Placental pericyte (primary cell): ENCODE measurements around the gene CTNND1. TPM values are rescaled to one million over a fixed set of nuclear protein-coding genes. Genes with fewer than 3 reads are reported as not detected.

Experiments used
- small RNA-seq: library from RNA; depleted of rRNA; stranded (forward); fragments of <200 nt; gene quantifications from one replicate; pipeline ENCODE3, GENCODE V24; 2012; ENCODE audit warnings: low replicate concordance
- total RNA-seq: library from RNA; depleted of rRNA; stranded (reverse); fragments of >200 nt; gene quantifications from 2 replicates; pipeline ENCODE4 v1.2.3, GENCODE V29; 2012

CTNND1 gene
- 108 and 195 TPM in 2 replicates for total RNA-seq

GRCh38 chr11:57761301-57762234, at the start of gene CTNND1:
Gene CTNND1, plus strand, starts transcription at chr11:57761802. Its CDS starts 29,677 bp downstream, at chr11:57791479.

DNA sequence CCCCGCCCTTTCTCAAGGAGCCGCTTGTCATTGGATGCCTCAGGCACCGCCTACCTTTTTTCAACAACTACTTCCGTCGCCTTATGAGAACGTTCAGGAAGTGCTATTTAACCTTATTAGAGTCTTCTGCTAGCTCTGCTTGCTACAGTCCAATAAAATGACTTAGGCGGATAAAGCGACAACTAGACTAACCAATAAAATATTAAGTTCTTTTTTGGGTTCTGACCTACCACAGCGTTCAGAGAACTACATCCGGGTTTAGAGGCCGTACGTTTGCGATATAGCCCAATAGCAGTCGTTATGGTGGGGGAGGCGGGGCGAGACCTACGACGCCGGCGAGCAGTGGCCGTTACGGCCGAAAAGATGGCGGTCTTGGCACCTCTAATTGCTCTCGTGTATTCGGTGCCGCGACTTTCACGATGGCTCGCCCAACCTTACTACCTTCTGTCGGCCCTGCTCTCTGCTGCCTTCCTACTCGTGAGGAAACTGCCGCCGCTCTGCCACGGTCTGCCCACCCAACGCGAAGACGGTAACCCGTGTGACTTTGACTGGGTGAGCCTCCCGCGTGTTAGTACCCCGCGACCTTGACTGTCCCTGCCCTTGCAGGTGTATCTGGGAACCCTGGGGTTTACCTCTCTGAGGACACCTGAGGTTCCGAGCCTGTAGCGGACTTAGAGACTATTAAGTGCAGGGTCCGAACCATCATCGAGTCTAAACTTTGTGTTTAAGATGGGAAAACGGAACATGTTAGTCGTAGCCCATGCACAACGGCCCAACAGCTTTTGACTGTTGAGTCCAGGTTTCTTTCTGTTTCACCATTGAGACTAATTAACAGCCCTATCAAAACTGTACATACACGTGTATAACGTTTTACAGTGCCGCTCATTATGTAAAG, 49.1 kb upstream of the CTNND1 start, which contains the start of gene TMX2:
TMX2 (plus strand) TSS at position 338 of the 895 bp plus-strand sequence; CDS start at position 364, 26 bp downstream.

GRCh38 chr11:57741132-57742086, 20.2 kb upstream of the CTNND1 start, which contains the start of gene SELENOH:
Gene SELENOH, plus strand, starts transcription at chr11:57741491. Its CDS starts 105 bp downstream, at chr11:57741596.

GRCh38 chr11:57751676-57752253, 9.8 kb upstream of the CTNND1 start, which contains the start of gene BTBD18:
Gene BTBD18, minus strand, starts transcription at chr11:57751819. Its CDS starts 631 bp downstream, at chr11:57751188.

Small RNA genes lying within 50 kb of the gene (small RNA-seq; reads per million reads assigned to genes)
- not detected for gene AP001931.1
- gene TMX2-CTNND1, result not detected

Other genes with a start within 250 kb of the CTNND1 start
- 13.2 and 34.4 TPM in 2 replicates for gene SLC43A1, start 246.1 kb upstream of the CTNND1 start, total RNA-seq
- 22.1 and 27.9 TPM in 2 replicates for gene TIMM10, start 231.0 kb upstream of the CTNND1 start, total RNA-seq
- not detected in 2 replicates for gene SMTNL1, start 224.2 kb upstream of the CTNND1 start, total RNA-seq
- 39.4 and 57.1 TPM in 2 replicates for gene UBE2L6, start 194.1 kb upstream of the CTNND1 start, total RNA-seq
- gene SERPING1, start 164.1 kb upstream of the CTNND1 start, total RNA-seq, result 1.6 and 16.4 TPM in 2 replicates
- 0.14 TPM in 1 of 2 replicates, not detected in the other for gene YPEL4, start 111.9 kb upstream of the CTNND1 start, total RNA-seq
- 16.0 and 25.8 TPM in 2 replicates for gene CLP1, start 104.0 kb upstream of the CTNND1 start, total RNA-seq
- gene ZDHHC5, start 93.7 kb upstream of the CTNND1 start, total RNA-seq, result 56.7 and 77.9 TPM in 2 replicates
- 10.3 and 15.3 TPM in 2 replicates for gene MED19, start 49.6 kb upstream of the CTNND1 start, total RNA-seq
- gene TMX2, start 49.2 kb upstream of the CTNND1 start, total RNA-seq, result 88.0 and 89.0 TPM in 2 replicates
- gene SELENOH, start 20.3 kb upstream of the CTNND1 start, total RNA-seq, result 56.7 and 79.7 TPM in 2 replicates
- not detected in 2 replicates for gene BTBD18, start 10.0 kb upstream of the CTNND1 start, total RNA-seq